GM10248 (cell line): ENCODE data around the gene ST6GALNAC6.
A peak's percentile ranks its signal among the peaks of the same experiment; 100 is the strongest.
"Not testable (repeated sequence)": the region's sequence is repeated elsewhere in the genome, so short reads cannot be mapped to it uniquely, and the experiment has no call there.

Experiments
- CTCF ChIA-PET: fragments of 300-600 bp; sonication (Branson Sonifier 250); formaldehyde crosslinking; extraction: SDS; loops from one replicate; lab custom pipeline; 2021; ENCODE audit warnings: antibody characterized with exemption; lab: Yijun Ruan, JAX
- POLR2A ChIA-PET: fragments of 350-650 bp; sonication (Branson Sonifier 250); formaldehyde crosslinking; extraction: SDS; loops from one replicate; lab custom pipeline; 2020; ENCODE audit warnings: antibody characterized with exemption; lab: Yijun Ruan, JAX
- DNase-seq: peaks from one replicate; pipeline ENCODE4 v3.0.0; 2012; ENCODE audit errors: extremely low spot score
- CTCF ChIP-seq: IDR thresholded peaks from 2 replicates; pipeline ENCODE4 v1.5.1; 2012; ENCODE audit warnings: mild to moderate bottlenecking, low read depth; ENCODE audit errors: extremely low read depth, missing control alignments, control extremely low read depth

Gene ST6GALNAC6

DNA sequence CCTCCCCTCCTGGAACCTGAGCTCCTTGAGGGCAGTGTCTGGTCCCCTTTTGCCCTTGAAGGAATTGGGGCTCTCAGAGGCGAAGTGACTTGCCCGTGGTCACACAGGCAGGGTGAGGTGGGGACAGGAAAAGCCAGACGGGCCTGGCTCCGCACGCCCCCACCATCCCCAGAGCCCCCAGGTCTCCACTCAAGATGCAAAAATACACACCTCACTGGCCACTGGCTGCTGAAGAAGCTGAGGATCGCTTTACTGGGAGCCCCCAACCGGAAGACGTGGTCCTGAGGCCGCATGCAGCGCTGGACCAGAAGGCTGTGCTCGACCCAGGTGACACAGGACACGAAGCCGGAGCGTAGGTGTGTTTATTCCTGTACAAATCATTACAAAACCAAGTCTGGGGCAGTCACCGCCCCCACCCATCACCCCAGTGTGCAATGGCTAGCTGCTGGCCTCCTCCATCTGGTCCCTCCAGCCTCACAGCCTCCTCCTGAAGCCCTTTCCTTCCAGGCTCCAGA lies 14.4 kb downstream of the ST6GALNAC6 start:
- no peak for TF ChIP-seq CTCF
- CTCF ChIA-PET: interaction anchor here (0.8 to 2.8 kb wide), 7 partner anchors 10 to 150 kb away, joined by 3 to 20 read pairs (median 5); partner anchors contain the start of gene TOR2A
- peak; percentile 55 for DNase-seq
- POLR2A ChIA-PET: interaction anchor here (1.2 kb wide), 1 partner anchor 10 kb away, joined by 3 read pairs; no protein-coding TSS in a partner anchor

GRCh38 chr9:127884427-127884911 lies 14.9 kb downstream of the ST6GALNAC6 start:
- ChIA-PET CTCF (interaction anchor here (0.9 to 2.8 kb wide), 6 partner anchors 10 to 149 kb away, joined by 3 to 20 read pairs (median 6); partner anchors contain the start of gene TOR2A), POLR2A (interaction anchor here (1.2 kb wide), 1 partner anchor 10 kb away, joined by 3 read pairs; no protein-coding TSS in a partner anchor)
- DNase-seq: no peak

GRCh38 chr9:127883959-127884358 lies 15.4 kb downstream of the ST6GALNAC6 start:
- no peak for TF ChIP-seq CTCF
- ChIA-PET POLR2A (interaction anchor here (1.2 kb wide), 1 partner anchor 11 kb away, joined by 3 read pairs; no protein-coding TSS in a partner anchor), CTCF (interaction anchor here (1.5 to 2.8 kb wide), 3 partner anchors 11 to 19 kb away, joined by 3 to 20 read pairs (median 11); no protein-coding TSS in a partner anchor)
- no peak for DNase-seq

More at GRCh38 chr9:127884427-127884911, 14.9 kb downstream of the ST6GALNAC6 start:
- no peak for TF ChIP-seq CTCF

- CTCF ChIA-PET: interaction anchor here (1.2 to 3.2 kb wide), 5 partner anchors 10 to 147 kb away, joined by 3 to 27 read pairs (median 6); partner anchors contain the start of gene TOR2A
- POLR2A ChIA-PET: interaction anchor here (0.7 kb wide), 1 partner anchor 34 kb away, joined by 3 read pairs; no protein-coding TSS in a partner anchor
- not testable (repeated sequence) for DNase-seq
These were observed 17.7 kb downstream of the ST6GALNAC6 start for GRCh38 chr9:127881715-127882114.

- DNase-seq: no peak
- ChIA-PET CTCF (interaction anchor here (3.2 kb wide), 1 partner anchor 10 kb away, joined by 27 read pairs; no protein-coding TSS in a partner anchor), POLR2A (interaction anchor here (0.7 kb wide), 1 partner anchor 238 kb away, joined by 6 read pairs; no protein-coding TSS in a partner anchor)
- TF ChIP-seq CTCF: no peak
These were observed 19.3 kb downstream of the ST6GALNAC6 start for GRCh38 chr9:127880143-127880542.

DNA sequence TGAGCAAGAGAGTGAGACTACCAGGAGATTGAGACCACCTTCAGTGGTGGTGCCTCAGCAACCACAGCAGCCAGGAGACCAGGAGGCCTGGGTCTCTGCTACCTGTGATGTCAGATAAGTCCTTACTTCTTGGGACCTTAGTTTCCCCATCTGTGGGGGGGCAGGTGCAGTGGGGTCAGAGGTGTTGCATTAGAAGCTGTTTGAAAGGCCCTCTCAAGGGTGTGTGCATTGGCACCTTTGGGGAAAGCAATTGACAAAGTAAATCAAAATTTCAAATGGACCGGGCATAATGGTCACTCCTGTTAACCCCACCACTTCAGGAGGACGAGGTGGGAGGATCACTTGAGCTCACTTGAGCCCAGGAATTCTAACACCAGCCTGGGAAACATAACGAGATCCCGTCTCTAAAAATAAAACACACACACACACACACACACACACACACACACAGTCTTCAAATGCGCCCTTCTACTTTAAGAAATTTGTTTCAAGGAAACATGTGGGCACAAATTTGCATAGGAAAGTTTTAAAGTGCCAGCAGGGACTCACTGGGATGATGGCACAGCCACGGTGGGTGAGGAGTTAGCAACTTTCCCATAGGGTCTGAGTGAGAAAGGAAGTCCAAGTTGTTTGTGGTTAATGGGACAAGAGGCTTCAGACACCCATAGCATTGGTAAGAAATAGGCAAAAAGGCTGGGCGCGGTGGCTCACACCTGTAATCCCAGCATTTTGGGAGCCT lies 20.6 kb downstream of the ST6GALNAC6 start:
- no peak for TF ChIP-seq CTCF
- CTCF ChIA-PET: interaction anchor here (1.4 to 2.3 kb wide), 3 partner anchors 9 to 144 kb away, joined by 3 to 13 read pairs (median 3); partner anchors contain the start of gene TOR2A
- no peak for DNase-seq
- POLR2A ChIA-PET: interaction anchor here (0.6 kb wide), 1 partner anchor 38 kb away, joined by 4 read pairs; the partner anchor contains the start of gene ST6GALNAC4
